HL-60 (cell line): Measurements from ENCODE around the gene NMU.

Experiments
- DNase-seq, 2 experiments: peaks; one replicate each; pipeline ENCODE4 v3.0.0-alpha.2; 2010 to 2020; ENCODE audit warnings: low read depth in 1 of 2, low spot score in 1 of 2
- H3K27ac ChIP-seq: fragments of 250-450 bp; sonication (Bioruptor Pico); replicated peaks from 2 replicates; pipeline ENCODE4 v1.5.1; 2020; ENCODE audit warnings: mild to moderate bottlenecking, moderate library complexity
- H3K27me3 ChIP-seq: fragments of 250-450 bp; sonication (Bioruptor Pico); 2 replicates; pipeline ENCODE4 v1.5.1; 2021; ENCODE audit warnings: mild to moderate bottlenecking, moderate library complexity; ENCODE audit not compliant: insufficient read depth, poor library complexity, severe bottlenecking
- H3K4me3 ChIP-seq: replicated peaks from 2 replicates; pipeline ENCODE4 v1.5.1; 2011; ENCODE audit warnings: mild to moderate bottlenecking, control low read depth, low read length; ENCODE audit not compliant: insufficient read depth
- CTCF ChIP-seq: IDR thresholded peaks from one replicate; pipeline ENCODE4 v1.5.1; 2011; ENCODE audit warnings: low read length, control low read depth, inconsistent platforms; ENCODE audit not compliant: insufficient read depth
- GABPA ChIP-seq: IDR thresholded peaks from 2 replicates; pipeline ENCODE4 v1.6.1; 2012; ENCODE audit warnings: low read depth
- POLR2AphosphoS5 ChIP-seq: IDR thresholded peaks from 2 replicates; pipeline ENCODE4 v1.6.1; 2012; ENCODE audit warnings: low read depth
- REST ChIP-seq: IDR thresholded peaks from 2 replicates; pipeline ENCODE4 v1.6.1; 2012; ENCODE audit warnings: low read depth; ENCODE audit not compliant: insufficient replicate concordance
- SPI1 ChIP-seq: IDR thresholded peaks from 2 replicates; pipeline ENCODE4 v1.6.1; 2012; ENCODE audit warnings: low read depth, mild to moderate bottlenecking, borderline replicate concordance

The NMU gene

GRCh38 chr4:55611358-55612059 is 24.6 kb downstream of the NMU start:
- no peak for DNase-seq
- TF ChIP-seq SPI1, result no peak
- TF ChIP-seq POLR2AphosphoS5, result no peak
- no peak for TF ChIP-seq REST
- no peak for TF ChIP-seq CTCF
- TF ChIP-seq GABPA, result no peak
- H3K27ac ChIP-seq, result no peak overlapping the region
- H3K4me3 ChIP-seq, result no peak overlapping the region
- H3K27me3 ChIP-seq, result no peaks in the 10 kb centered on the region

- Histone ChIP-seq H3K27me3 (no peaks in the 10 kb centered on the region), H3K4me3 (no peak overlapping the region), H3K27ac (no peak overlapping the region)
- no peak for TF ChIP-seq SPI1
- TF ChIP-seq CTCF, result no peak
- no peak for TF ChIP-seq REST
- TF ChIP-seq POLR2AphosphoS5, result no peak
- no peak for TF ChIP-seq GABPA
- no peak for DNase-seq
These were observed 25.7 kb downstream of the NMU start for GRCh38 chr4:55610381-55610780.

- DNase-seq, result no peak
- Histone ChIP-seq H3K4me3 (no peak overlapping the region), H3K27ac (no peak overlapping the region), H3K27me3 (no peaks in the 10 kb centered on the region)
- TF ChIP-seq GABPA (no peak), POLR2AphosphoS5 (no peak), SPI1 (no peak), REST (no peak), CTCF (no peak)
These were observed 26.7 kb downstream of the NMU start for GRCh38 chr4:55609393-55609866.
